ENCODE data around the gene PLXNA4. TPM values are rescaled to one million over a fixed set of nuclear protein-coding genes. Genes with fewer than 3 reads are reported as not detected.

Gene PLXNA4
- total RNA-seq, 2 donors from 2014 or later, result 2.1 to 8.2 TPM

DNA sequence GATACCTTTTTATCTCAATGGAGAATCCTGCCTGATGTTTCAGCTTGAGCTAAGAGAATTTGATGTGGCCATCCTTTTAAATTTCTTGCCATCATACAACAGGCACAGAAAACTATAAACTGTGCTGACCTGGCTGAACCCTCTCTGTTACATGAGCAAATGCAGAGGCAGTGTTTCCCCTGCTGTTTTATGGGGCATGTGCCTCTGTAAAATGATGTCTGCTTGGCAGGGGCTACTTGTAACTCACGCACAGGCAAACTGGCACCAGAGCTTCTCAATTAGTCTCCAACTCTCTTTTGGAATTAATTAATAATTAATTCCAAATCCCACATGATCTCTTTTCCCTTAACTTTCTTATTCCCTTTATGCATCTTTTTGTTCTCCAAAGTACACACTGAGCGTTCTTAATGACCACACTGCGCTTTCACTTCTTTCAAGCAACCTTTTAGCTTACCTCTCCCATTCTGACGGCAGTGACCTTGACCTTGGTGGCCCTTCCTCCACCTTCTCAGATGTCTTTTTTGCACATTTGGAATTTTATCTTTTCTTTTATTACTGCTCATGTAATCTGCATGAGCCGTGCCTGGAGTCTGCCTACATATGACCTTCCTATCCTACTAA lies 334.0 kb downstream of the PLXNA4 start:
- Histone ChIP-seq H3K27me3 (no peaks in the 10 kb centered on the region), H3K4me1 (no peaks in the 10 kb centered on the region), H3K9me3 (no peaks in the 10 kb centered on the region), H3K4me3 (no peak overlapping the region), H3K27ac (no peak overlapping the region), H3K36me3 (replicated peaks in 1 of 2; ENCODE audit: insufficient read depth in 1 of 2, low read depth in 2 of 2) (no peaks in the 10 kb centered on the region)
- ATAC-seq (no peak), DNase-seq (no peak)
- 60 to 64% methylated on average over 5 of the region's 5 CpGs for WGBS, 2 donors
- TF ChIP-seq POLR2A (IDR thresholded peaks at IDR 0.05) (no peak), CTCF (IDR thresholded peaks at IDR 0.05) (no peak)
- intact Hi-C loops (cut with DNase I), result no loop called here

DNA sequence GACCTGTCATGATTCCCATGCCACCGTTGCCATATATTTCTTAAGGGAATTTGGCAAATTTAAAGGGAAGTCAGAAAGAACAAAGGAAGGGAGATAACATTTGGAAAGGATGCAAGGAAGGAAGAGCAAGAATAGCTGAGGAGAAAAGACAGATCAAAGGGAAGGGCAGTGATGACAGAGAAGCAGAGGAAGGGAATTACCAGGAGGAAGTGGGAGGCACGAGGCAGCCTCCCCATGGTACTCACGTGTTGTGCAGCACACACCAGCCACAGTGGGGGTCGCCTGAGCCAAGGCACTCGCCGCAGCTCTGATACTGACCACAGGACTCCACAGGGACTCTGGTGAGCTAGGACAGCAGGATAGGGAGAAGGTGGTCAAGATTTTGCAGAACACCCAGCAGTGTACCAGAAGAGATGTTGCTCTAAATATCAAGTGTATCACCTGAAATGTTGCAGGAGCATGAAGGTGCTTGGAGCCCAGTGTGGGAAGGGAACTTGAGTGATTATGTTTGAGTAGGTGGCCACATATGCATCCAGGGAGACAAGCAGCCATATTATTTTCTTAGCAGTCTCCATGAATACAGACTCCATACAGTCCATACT lies 335.3 kb downstream of the PLXNA4 start:
- Histone ChIP-seq H3K9me3 (no peaks in the 10 kb centered on the region), H3K27me3 (no peaks in the 10 kb centered on the region), H3K4me3 (no peak overlapping the region), H3K36me3 (replicated peaks in 1 of 2; ENCODE audit: insufficient read depth in 1 of 2, low read depth in 2 of 2) (no peaks in the 10 kb centered on the region), H3K4me1 (no peaks in the 10 kb centered on the region), H3K27ac (no peak overlapping the region)
- ATAC-seq, result no peak
- WGBS, 2 donors, result 34 to 37% methylated on average over 6 of the region's 6 CpGs
- DNase-seq, result no peak
- TF ChIP-seq CTCF (IDR thresholded peaks at IDR 0.05), result no peak
- no peak for TF ChIP-seq POLR2A (IDR thresholded peaks at IDR 0.05)
- intact Hi-C loops (cut with DNase I), result no loop called here

DNA sequence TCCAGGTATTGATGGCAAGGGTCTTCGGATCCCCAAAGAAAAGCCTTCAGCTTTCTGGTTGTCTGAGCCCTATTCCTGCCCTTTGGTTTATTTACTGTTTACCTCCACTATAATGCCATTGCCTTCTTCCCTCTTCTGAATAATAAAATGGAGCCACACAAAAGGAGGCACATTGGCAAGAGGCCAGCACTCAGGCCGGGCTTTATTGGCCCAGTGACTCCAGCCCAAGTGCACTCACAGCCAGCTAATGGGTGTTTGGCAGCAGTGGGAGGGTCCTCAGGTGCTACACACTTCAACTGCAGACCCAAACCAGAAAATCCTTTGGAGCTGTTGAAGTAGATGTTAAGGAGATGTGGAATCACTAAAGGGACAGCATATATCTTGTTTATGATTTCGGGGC lies 336.0 kb downstream of the PLXNA4 start:
- ATAC-seq (no peak), DNase-seq (no peak)
- no peaks in the 10 kb centered on the region for H3K9me3 ChIP-seq
- intact Hi-C loops (cut with DNase I), result no loop called here
- H3K36me3 ChIP-seq (replicated peaks in 1 of 2; ENCODE audit: insufficient read depth in 1 of 2, low read depth in 2 of 2), result no peaks in the 10 kb centered on the region
- 70 to 71% methylated on average over 3 of the region's 3 CpGs for WGBS, 2 donors
- no peak overlapping the region for H3K4me3 ChIP-seq
- no peaks in the 10 kb centered on the region for H3K4me1 ChIP-seq
- H3K27me3 ChIP-seq, result no peaks in the 10 kb centered on the region
- TF ChIP-seq POLR2A (IDR thresholded peaks at IDR 0.05) (no peak), CTCF (IDR thresholded peaks at IDR 0.05) (no peak)
- H3K27ac ChIP-seq, result no peak overlapping the region

DNA sequence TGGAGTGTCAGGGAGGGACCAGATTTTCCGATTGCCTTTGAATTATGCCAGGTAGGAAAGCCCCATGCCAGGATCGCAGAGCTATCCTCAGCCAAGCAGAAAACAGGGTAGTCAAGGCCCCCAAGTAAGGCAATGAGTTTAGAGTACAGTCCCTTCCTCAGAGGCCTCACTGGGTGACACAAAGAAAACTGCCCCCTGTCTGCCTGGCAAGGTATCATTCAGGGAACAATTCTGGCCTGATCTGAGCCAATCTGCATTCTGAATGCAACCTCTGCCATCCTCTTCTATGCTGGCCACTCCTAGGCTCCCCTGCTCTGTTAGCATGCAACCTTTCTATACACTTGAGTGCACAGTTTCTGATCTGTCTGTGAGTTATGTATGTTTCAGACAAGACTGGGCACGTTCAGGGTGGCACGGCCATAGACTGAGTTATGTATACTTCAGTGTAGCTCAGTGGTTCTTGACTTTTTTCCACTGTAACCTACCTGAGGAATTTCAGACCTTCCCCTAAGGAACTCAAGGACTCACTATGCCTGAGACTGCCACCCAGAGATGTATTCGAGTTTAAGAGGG lies 336.8 kb downstream of the PLXNA4 start:
- H3K27me3 ChIP-seq, result no peaks in the 10 kb centered on the region
- TF ChIP-seq POLR2A (IDR thresholded peaks at IDR 0.05) (no peak), CTCF (IDR thresholded peaks at IDR 0.05) (no peak)
- H3K4me1 ChIP-seq, result no peaks in the 10 kb centered on the region
- H3K9me3 ChIP-seq, result no peaks in the 10 kb centered on the region
- no peaks in the 10 kb centered on the region for H3K36me3 ChIP-seq (replicated peaks in 1 of 2; ENCODE audit: insufficient read depth in 1 of 2, low read depth in 2 of 2)
- DNase-seq (no peak), ATAC-seq (no peak)
- intact Hi-C loops (cut with DNase I), result no loop called here
- 83% methylated on average over 5 of the region's 5 CpGs for WGBS, 2 donors
- no peak overlapping the region for H3K27ac ChIP-seq
- no peak overlapping the region for H3K4me3 ChIP-seq

- TF ChIP-seq CTCF (IDR thresholded peaks at IDR 0.05) (no peak), POLR2A (IDR thresholded peaks at IDR 0.05) (no peak)
- H3K27me3 ChIP-seq, result no peaks in the 10 kb centered on the region
- H3K4me3 ChIP-seq, result no peak overlapping the region
- H3K4me1 ChIP-seq, result no peaks in the 10 kb centered on the region
- no peak for ATAC-seq
- no peak overlapping the region for H3K27ac ChIP-seq
- no peaks in the 10 kb centered on the region for H3K9me3 ChIP-seq
- H3K36me3 ChIP-seq (replicated peaks in 1 of 2; ENCODE audit: insufficient read depth in 1 of 2, low read depth in 2 of 2), result no peaks in the 10 kb centered on the region
- DNase-seq, result no peak
- intact Hi-C loops (cut with DNase I), result no loop called here
Observed at GRCh38 chr7:132234711-132235110, 341.6 kb downstream of the PLXNA4 start.

Measured in body of pancreas (tissue), 4 donors.